Right lobe of liver (tissue), 6 donors: ENCODE measurements around the gene SCAMP2. TPM values are rescaled to one million over a fixed set of nuclear protein-coding genes. Genes with fewer than 3 reads are reported as not detected.

Experiments used
- ATAC-seq, 4 donors: fragments of 200-7000 bp; cut with Tn5 transposase; one replicate each; pipeline ENCODE4 v1.9.1; 2020; ENCODE audit warnings: mild to moderate bottlenecking in 4 of 4, moderate library complexity in 4 of 4
- DNase-seq, 3 donors: peaks; one replicate each; pipeline ENCODE4 v3.0.0-alpha.2; 2020
- H3K27ac ChIP-seq, 3 donors: fragments of 200-600 bp; one replicate each; pipeline ENCODE4 v1.8.0; 2022
- H3K27me3 ChIP-seq, 2 donors: fragments of 200-600 bp; one replicate each; pipeline ENCODE4 v1.8.0; 2022
- H3K36me3 ChIP-seq, 4 donors: fragments of 200-600 bp; sonication (generic) in 1 of 4; one replicate each; pipeline versions ENCODE4 v1.5.1 to v1.8.0; 2017 to 2022; ENCODE audit warnings: control low read depth in 1 of 4
- H3K4me1 ChIP-seq, 4 donors: fragments of 200-600 bp; sonication (generic) in 1 of 4; one replicate each; pipeline versions ENCODE4 v1.5.1 to v1.8.0; 2017 to 2022; ENCODE audit warnings: control low read depth in 1 of 4
- H3K4me3 ChIP-seq, 3 donors: fragments of 200-600 bp; one replicate each; pipeline ENCODE4 v1.8.0; 2022
- H3K9me3 ChIP-seq, 4 donors: fragments of 200-600 bp; sonication (generic) in 1 of 4; one replicate each; pipeline versions ENCODE4 v1.5.1 to v1.8.0; 2017 to 2022; ENCODE audit warnings: control low read depth in 1 of 4
- CTCF ChIP-seq, 4 donors: fragments of 200-600 bp in 3 of 4; fragments of 450-650 bp in 1 of 4; IDR thresholded peaks; one replicate each; pipeline versions ENCODE4 v1.5.1 to v1.8.0; 2016 to 2022; ENCODE audit warnings: antibody characterized with exemption in 4 of 4, mild to moderate bottlenecking in 2 of 4
- POLR2A ChIP-seq: fragments of 450-650 bp; IDR thresholded peaks from one replicate; pipeline ENCODE4 v1.6.1; 2017; ENCODE audit warnings: antibody characterized with exemption, mild to moderate bottlenecking
- WGBS: methylation state at CpG from one replicate; pipeline ENCODE4 v1.1.6; 2018; ENCODE audit warnings: low coverage, low lambda C conversion rate; ENCODE audit not compliant: insufficient coverage; ENCODE audit errors: missing lambda C conversion rate; 5-methylcytosine and 5-hydroxymethylcytosine counted together
- intact Hi-C, 2 donors: fragments of 100-400 bp; cut with DNase I; formaldehyde crosslinking; loops; one replicate each; pipeline versions ENCODE4 v1.11.2 to v1.14.1; 2022
- total RNA-seq, 6 experiments: library from RNA; depleted of rRNA in 2 of 6; stranded (reverse); fragments of >200 nt in 2 of 6; fragmentation: NEBNext Ultra II Directional in 3 of 6; extraction: Animal tissue kit (Norgen Biotek cat#: 25700) in 3 of 6; gene quantifications; one replicate each; pipeline versions ENCODE4 v1.1.0 to v1.2.4, GENCODE V29; 2016 to 2023
- donor health status: DM: no; HTN: yes; CAD: no.
- donor health status: DM: no; HTN: no; CAD: no.
- donor health status: DM: no; HTN: no; CAD: no.
- donor health status: DM: no; HTN: yes; CAD: no.
- donor health status: DM: no; HTN: yes; CAD: no.

The SCAMP2 gene
- total RNA-seq, 6 experiments from 2014 or later: 33.9 to 45.9 (median 41.7) TPM

DNA sequence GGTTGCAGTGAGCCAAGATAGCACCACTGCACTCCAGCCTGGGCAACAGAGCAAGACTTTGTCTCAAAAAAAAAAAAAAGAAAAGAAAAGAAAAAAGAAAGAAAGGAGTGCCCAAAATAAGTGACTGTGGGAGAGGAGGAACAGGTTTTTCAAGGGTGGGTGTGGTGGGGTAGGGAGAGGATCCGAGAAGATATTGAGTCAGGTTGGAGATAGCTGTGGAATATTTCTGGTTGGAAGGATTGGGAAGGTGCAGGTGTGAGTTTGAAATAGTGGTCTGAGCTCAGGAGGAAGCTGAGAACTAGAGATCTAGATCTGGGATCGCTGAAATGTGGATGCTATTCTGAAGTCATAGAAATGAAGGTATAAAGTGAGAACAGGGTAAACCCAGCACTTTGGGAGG is 7.8 kb downstream of the SCAMP2 start:
- Histone ChIP-seq H3K4me3 (no peak overlapping the region), H3K36me3 (no peaks in the 10 kb centered on the region), H3K27me3 (no peaks in the 10 kb centered on the region), H3K27ac (no peak overlapping the region), H3K9me3 (no peaks in the 10 kb centered on the region), H3K4me1 (peaks cover 0 to 44% (median 14%) of the 10 kb centered on the region in 4 donors)
- intact Hi-C loops: no loop called here
- ATAC-seq: no peak
- no peak for DNase-seq
- 93% methylated on average over 2 of the region's 2 CpGs for WGBS
- TF ChIP-seq CTCF (IDR thresholded peaks at IDR 0.05) (no peak), POLR2A (no peak)

DNA sequence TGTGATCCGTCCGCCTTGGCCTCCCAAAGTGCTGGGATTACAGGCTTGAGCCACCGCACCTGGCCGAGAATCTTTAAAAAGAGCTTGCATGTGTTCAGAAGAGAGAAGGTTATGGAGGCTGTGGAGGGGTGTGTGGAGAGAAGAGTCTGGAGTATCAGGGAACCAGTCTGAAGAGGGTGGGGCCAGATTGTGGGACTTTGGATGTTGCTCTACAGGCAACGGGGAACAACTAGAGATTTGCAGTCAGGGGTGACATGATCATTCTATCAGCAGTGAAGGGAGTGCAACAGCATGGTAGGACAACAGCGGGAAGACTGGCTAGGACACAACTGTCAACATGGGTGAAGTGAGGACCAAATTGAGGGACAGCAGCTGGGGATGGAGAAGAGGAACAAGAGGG is 8.9 kb downstream of the SCAMP2 start:
- Histone ChIP-seq H3K9me3 (no peaks in the 10 kb centered on the region), H3K36me3 (no peaks in the 10 kb centered on the region), H3K27ac (no peak overlapping the region), H3K4me3 (no peak overlapping the region), H3K27me3 (no peaks in the 10 kb centered on the region), H3K4me1 (peaks cover 0 to 34% (median 12%) of the 10 kb centered on the region in 4 donors)
- no peak for TF ChIP-seq POLR2A
- TF ChIP-seq CTCF (IDR thresholded peaks at IDR 0.05): no peak
- intact Hi-C loops: no loop called here
- ATAC-seq: no peak
- 82% methylated on average over 6 of the region's 6 CpGs for WGBS
- no peak for DNase-seq

DNA sequence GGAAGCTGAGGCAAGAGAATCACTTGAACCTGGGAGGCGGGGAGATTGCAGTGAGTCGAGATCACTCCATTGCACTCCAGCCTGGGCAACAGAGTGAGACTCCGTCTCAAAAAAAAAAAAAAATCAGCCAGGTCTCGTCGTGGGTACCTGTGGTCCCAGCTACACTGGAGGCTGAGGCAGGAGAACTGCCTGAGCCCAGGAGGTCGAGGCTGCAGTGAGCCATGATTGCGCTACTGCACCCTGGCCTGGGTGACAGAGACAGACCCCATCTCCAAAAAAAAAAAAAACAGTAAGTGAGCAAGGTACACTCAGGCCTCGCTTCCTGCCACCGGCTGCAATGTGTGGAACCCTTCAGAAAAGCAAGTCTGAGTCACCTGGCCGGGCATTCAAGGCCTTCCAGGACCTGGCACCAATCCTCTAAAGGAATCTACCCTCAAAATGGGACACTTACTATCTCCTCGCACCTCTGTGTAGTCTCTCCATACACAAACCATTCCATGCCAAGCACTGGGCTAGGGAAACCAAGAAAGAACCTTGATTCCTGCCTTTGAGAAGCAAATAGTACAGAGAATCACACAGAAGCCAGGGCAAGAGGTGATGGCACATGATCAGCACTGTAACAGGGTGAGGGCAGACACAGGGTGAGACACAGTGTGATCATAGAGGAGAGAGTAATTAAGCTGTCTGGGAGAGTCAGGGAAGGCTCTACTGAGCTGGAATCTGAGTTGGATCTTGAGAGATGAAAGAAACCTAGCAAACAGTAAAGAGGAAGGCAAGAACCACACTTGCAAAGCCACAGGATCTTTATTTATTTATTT is 9.7 kb downstream of the SCAMP2 start:
- 86% methylated on average over 8 of the region's 11 CpGs for WGBS
- intact Hi-C loops: no loop called here
- no peaks in the 10 kb centered on the region for H3K27me3 ChIP-seq
- no peaks in the 10 kb centered on the region for H3K36me3 ChIP-seq
- TF ChIP-seq POLR2A (no peak), CTCF (IDR thresholded peaks at IDR 0.05) (no peak)
- H3K27ac ChIP-seq: no peak overlapping the region
- H3K9me3 ChIP-seq: no peaks in the 10 kb centered on the region
- H3K4me3 ChIP-seq: no peak overlapping the region
- no peak for DNase-seq
- H3K4me1 ChIP-seq: peaks cover 0 to 26% (median 11%) of the 10 kb centered on the region in 4 donors
- ATAC-seq: peak in 2 of 4 donors; percentile 31 to 34

DNA sequence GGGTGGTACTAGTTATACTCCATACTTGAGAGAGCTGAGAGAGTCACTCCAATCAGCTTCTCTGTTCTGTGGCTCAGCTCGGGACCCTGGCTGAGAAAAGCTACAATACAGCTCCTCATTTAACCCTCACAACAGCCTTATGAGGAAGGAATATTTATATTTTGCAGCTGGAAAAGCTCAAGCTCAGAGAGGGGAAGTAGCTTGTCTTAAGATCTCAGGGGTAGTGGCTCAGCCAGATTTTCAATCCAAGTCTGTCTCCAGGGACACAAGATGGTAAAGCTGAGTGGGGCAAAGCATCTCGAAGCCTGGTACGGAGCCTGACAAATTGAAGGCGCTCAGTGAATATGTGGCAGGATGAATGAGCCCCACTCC is 14.8 kb downstream of the SCAMP2 start:
- 79% methylated on average over 2 of the region's 4 CpGs for WGBS

More for the DNA sequence above, 14.8 kb downstream of the SCAMP2 start:
- no peak for DNase-seq
- Histone ChIP-seq H3K36me3 (peaks cover 0 to 5% (median under 1%) of the 10 kb centered on the region in 4 donors), H3K27me3 (no peaks in the 10 kb centered on the region), H3K27ac (no peak overlapping the region), H3K4me3 (no peak overlapping the region), H3K9me3 (no peaks in the 10 kb centered on the region), H3K4me1 (peaks cover 0 to 5% (median 0%) of the 10 kb centered on the region in 4 donors)
- ATAC-seq: no peak
- intact Hi-C loops: no loop called here
- TF ChIP-seq CTCF (IDR thresholded peaks at IDR 0.05): no peak
- TF ChIP-seq POLR2A: no peak
